Muscle layer of duodenum (tissue), 2 donors: Measurements from ENCODE around the gene RMI2.
"Not testable (repeated sequence)": the region's sequence is repeated elsewhere in the genome, so short reads cannot be mapped to it uniquely, and the experiment has no call there.

Experiments
- H3K27ac ChIP-seq: one replicate; pipeline ENCODE4 v1.7.0; 2013; ENCODE audit warnings: mild to moderate bottlenecking, low read length
- H3K27me3 ChIP-seq: one replicate; pipeline ENCODE4 v1.7.0; 2013; ENCODE audit warnings: low read depth, mild to moderate bottlenecking, control low read depth, low read length
- H3K36me3 ChIP-seq, 2 donors: one replicate each; pipeline ENCODE4 v1.7.0; 2013; ENCODE audit warnings: low read length in 2 of 2, control low read depth in 1 of 2, mild to moderate bottlenecking in 1 of 2; ENCODE audit not compliant: insufficient read depth in 2 of 2, control insufficient read depth in 1 of 2
- H3K4me1 ChIP-seq, 2 donors: one replicate each; pipeline ENCODE4 v1.7.0; 2013; ENCODE audit warnings: low read length in 2 of 2, mild to moderate bottlenecking in 2 of 2, control low read depth in 1 of 2, moderate library complexity in 1 of 2; ENCODE audit not compliant: insufficient read depth in 2 of 2, control insufficient read depth in 1 of 2
- H3K4me3 ChIP-seq, 2 donors: one replicate each; pipeline ENCODE4 v1.7.0; 2013; ENCODE audit warnings: low read length in 2 of 2, low read depth in 1 of 2, mild to moderate bottlenecking in 1 of 2
- H3K9me3 ChIP-seq, 2 donors: one replicate each; pipeline ENCODE4 v1.7.0; 2013; ENCODE audit warnings: low read length in 2 of 2, control low read depth in 1 of 2, mild to moderate bottlenecking in 1 of 2; ENCODE audit not compliant: control insufficient read depth in 1 of 2
- donor health status: healthy.

Gene RMI2

GRCh38 chr16:11361701-11362451, 16.6 kb downstream of the RMI2 start:
- H3K27me3 ChIP-seq: no peaks in the 10 kb centered on the region
- no peak overlapping the region for H3K27ac ChIP-seq
- H3K4me1 ChIP-seq: peaks cover 0 to 23% of the 10 kb centered on the region in 2 donors
- H3K4me3 ChIP-seq: no peak overlapping the region
- H3K36me3 ChIP-seq: no peaks in the 10 kb centered on the region
- H3K9me3 ChIP-seq: no peaks in the 10 kb centered on the region

GRCh38 chr16:11363927-11364258, 18.6 kb downstream of the RMI2 start:
- no peak overlapping the region for H3K4me3 ChIP-seq
- peaks cover 0 to 17% of the 10 kb centered on the region in 2 donors for H3K4me1 ChIP-seq
- H3K36me3 ChIP-seq: no peaks in the 10 kb centered on the region
- no peak overlapping the region for H3K27ac ChIP-seq
- H3K9me3 ChIP-seq: no peaks in the 10 kb centered on the region
- H3K27me3 ChIP-seq: no peaks in the 10 kb centered on the region

- no peaks in the 10 kb centered on the region for H3K27me3 ChIP-seq
- no peaks in the 10 kb centered on the region for H3K9me3 ChIP-seq
- H3K4me1 ChIP-seq: peaks cover 0 to 11% of the 10 kb centered on the region in 2 donors
- no peak overlapping the region for H3K27ac ChIP-seq
- H3K36me3 ChIP-seq: no peaks in the 10 kb centered on the region
- no peak overlapping the region for H3K4me3 ChIP-seq
These were observed 22.2 kb downstream of the RMI2 start for GRCh38 chr16:11367483-11367906.

GRCh38 chr16:11370084-11370931, 25.0 kb downstream of the RMI2 start:
- no peak overlapping the region for H3K4me3 ChIP-seq
- no peaks in the 10 kb centered on the region for H3K36me3 ChIP-seq
- H3K9me3 ChIP-seq: no peaks in the 10 kb centered on the region
- no peaks in the 10 kb centered on the region for H3K4me1 ChIP-seq
- no peak overlapping the region for H3K27ac ChIP-seq
- H3K27me3 ChIP-seq: no peaks in the 10 kb centered on the region

- H3K4me3 ChIP-seq, H3K9me3 ChIP-seq, H3K27ac ChIP-seq, H3K36me3 ChIP-seq, H3K27me3 ChIP-seq, H3K4me1 ChIP-seq: not testable (repeated sequence)
These were observed 25.6 kb downstream of the RMI2 start for GRCh38 chr16:11370932-11371279.

- no peak overlapping the region for H3K4me3 ChIP-seq
- H3K27ac ChIP-seq: no peak overlapping the region
- no peaks in the 10 kb centered on the region for H3K4me1 ChIP-seq
- H3K9me3 ChIP-seq: no peaks in the 10 kb centered on the region
- H3K36me3 ChIP-seq: no peaks in the 10 kb centered on the region
- H3K27me3 ChIP-seq: no peaks in the 10 kb centered on the region
These were observed 27.0 kb downstream of the RMI2 start for GRCh38 chr16:11372073-11372828.

GRCh38 chr16:11372829-11373306, 27.6 kb downstream of the RMI2 start:
- no peaks in the 10 kb centered on the region for H3K27me3 ChIP-seq
- H3K4me1 ChIP-seq: no peaks in the 10 kb centered on the region
- no peak overlapping the region for H3K27ac ChIP-seq
- H3K36me3 ChIP-seq: no peaks in the 10 kb centered on the region
- no peak overlapping the region for H3K4me3 ChIP-seq
- H3K9me3 ChIP-seq: no peaks in the 10 kb centered on the region

- Histone ChIP-seq H3K27me3 (no peaks in the 10 kb centered on the region), H3K4me1 (no peaks in the 10 kb centered on the region)
These were observed 29.0 kb downstream of the RMI2 start for GRCh38 chr16:11374255-11374654.

GRCh38 chr16:11377154-11377553, 31.9 kb downstream of the RMI2 start:
- Histone ChIP-seq H3K36me3 (no peaks in the 10 kb centered on the region), H3K27me3 (no peaks in the 10 kb centered on the region), H3K27ac (no peak overlapping the region), H3K4me3 (no peak overlapping the region), H3K4me1 (no peaks in the 10 kb centered on the region), H3K9me3 (no peaks in the 10 kb centered on the region)

More at GRCh38 chr16:11374255-11374654, 29.0 kb downstream of the RMI2 start:
- H3K27ac ChIP-seq: no peak overlapping the region
- H3K9me3 ChIP-seq: no peaks in the 10 kb centered on the region
- no peak overlapping the region for H3K4me3 ChIP-seq
- no peaks in the 10 kb centered on the region for H3K36me3 ChIP-seq

- not testable (repeated sequence) for H3K4me1 ChIP-seq, H3K9me3 ChIP-seq, H3K4me3 ChIP-seq, H3K36me3 ChIP-seq, H3K27ac ChIP-seq, H3K27me3 ChIP-seq
These were observed 33.7 kb downstream of the RMI2 start for GRCh38 chr16:11378951-11379350.

- Histone ChIP-seq H3K4me1 (no peaks in the 10 kb centered on the region), H3K36me3 (no peaks in the 10 kb centered on the region), H3K4me3 (no peak overlapping the region), H3K27me3 (no peaks in the 10 kb centered on the region), H3K27ac (no peak overlapping the region), H3K9me3 (no peaks in the 10 kb centered on the region)
These were observed 34.2 kb downstream of the RMI2 start for GRCh38 chr16:11379420-11379819.
